ELR (cell line): Measurements from ENCODE around the gene MEF2B.

Experiments
- DNase-seq: peaks from one replicate; pipeline ENCODE4 v3.0.0-alpha.2; 2015; ENCODE audit warnings: low read depth

MEF2B gene

DNA sequence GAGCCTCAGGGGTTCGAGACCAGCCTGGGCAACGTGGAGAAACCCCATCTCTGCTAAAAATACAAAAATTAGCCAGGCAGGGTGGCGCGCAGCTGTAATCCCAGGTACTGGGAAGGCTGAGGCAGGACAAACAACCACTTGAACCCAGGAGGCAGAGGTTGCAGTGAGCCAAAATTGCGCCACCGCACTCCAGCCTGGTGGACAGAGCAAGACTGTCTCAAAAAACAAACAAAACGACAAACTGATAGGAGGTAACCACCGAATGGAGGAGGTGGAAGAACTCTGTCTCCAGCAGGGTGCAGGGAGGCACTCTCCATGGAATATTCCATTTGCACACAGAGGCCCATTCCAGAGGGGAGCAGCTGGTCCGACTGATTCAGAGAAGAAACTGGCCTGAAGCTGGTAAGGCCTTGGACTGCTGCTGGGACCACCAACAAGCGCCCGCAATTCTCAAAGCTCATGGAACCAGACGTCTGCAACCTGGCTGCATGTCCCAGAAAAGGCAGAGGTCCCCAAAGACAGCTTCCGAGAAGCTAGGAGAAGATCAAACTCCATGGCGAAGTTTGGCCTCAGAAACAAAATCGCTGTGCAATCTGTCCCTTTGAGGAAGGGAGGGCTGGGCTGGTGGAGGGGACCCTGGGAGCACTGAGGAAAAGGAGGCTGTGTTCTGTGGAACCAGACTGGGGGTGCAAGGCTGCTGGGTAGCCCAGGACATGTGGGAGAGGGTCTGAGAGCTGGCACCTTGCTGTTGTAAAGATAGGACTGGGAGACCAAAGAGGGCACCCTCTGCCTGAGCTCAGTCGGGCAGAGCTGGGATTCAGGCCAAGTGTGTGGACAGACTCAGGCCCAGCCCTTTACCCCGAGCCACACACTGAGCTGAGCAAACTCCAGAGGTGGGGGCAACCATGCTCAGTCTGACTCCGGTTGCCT, 71.1 kb downstream of the MEF2B start:
- no peak for DNase-seq

DNA sequence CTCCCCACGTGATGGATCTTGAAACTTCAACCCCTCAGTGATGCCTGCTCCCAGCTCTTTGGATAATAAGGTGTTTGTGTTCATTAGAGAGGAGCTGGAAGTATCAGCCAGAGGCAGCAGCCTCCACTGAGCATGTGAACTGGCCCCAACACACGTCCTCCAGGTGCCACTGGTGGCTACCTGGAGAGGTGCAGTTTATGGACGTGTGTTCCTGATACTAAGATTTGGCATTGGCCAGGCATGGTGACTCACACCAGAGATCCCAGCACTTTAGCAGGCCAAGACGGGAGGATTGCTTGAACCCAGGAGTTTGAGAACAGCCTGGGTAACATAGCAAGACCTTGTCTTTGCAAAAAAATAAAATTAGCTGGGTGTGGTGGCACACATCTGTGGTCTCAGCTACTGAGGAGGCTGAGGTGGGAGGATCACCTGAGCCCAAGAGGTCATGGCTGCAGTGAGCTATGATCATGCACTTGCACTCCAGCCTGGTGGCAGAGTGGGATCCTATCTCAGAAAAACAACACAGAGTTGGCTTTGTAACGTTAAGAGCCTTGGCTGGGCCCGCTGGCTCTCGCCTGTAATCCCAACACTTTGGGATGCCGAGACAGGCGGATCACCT, 71.9 kb downstream of the MEF2B start:
- DNase-seq: no peak

- DNase-seq: no peak
Observed at GRCh38 chr19:19096641-19097627, 73.1 kb downstream of the MEF2B start.

- DNase-seq: no peak
Observed at GRCh38 chr19:19095691-19096090, 74.4 kb downstream of the MEF2B start.
